IPS-18c (cell line): ENCODE results near the gene IGF1R.

Experiments used
- H3K4me3 ChIP-seq: 2 replicates; pipeline ENCODE4 v1.7.0; 2013; ENCODE audit warnings: low read depth, mild to moderate bottlenecking, low read length, moderate library complexity; ENCODE audit not compliant: insufficient read depth
- H3K9me3 ChIP-seq: one replicate; pipeline ENCODE4 v1.6.1; 2013; ENCODE audit warnings: mild to moderate bottlenecking, low read length, moderate library complexity; ENCODE audit not compliant: control insufficient read depth, insufficient read depth

The IGF1R gene

DNA sequence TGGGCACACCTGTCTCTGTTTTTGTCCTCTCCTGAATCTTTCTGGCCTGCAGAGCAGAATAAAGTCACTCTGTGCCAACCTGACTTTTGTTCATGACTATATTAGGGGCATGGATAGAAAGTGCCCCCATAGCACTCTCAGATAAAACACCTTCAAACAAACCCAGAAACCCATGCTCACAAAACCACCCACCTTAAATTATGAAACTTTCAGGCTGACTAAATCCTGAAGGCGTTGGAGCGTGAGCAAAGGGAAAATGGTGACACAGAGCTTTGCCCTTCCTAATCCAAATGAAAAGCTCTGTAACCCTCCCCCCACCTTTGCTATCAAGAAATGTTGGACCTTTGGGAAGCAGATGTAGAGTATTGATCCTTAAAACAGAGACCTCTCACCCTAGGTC is 138.9 kb downstream of the IGF1R start:
- Histone ChIP-seq H3K4me3 (no peak overlapping the region), H3K9me3 (no peaks in the 10 kb centered on the region)

DNA sequence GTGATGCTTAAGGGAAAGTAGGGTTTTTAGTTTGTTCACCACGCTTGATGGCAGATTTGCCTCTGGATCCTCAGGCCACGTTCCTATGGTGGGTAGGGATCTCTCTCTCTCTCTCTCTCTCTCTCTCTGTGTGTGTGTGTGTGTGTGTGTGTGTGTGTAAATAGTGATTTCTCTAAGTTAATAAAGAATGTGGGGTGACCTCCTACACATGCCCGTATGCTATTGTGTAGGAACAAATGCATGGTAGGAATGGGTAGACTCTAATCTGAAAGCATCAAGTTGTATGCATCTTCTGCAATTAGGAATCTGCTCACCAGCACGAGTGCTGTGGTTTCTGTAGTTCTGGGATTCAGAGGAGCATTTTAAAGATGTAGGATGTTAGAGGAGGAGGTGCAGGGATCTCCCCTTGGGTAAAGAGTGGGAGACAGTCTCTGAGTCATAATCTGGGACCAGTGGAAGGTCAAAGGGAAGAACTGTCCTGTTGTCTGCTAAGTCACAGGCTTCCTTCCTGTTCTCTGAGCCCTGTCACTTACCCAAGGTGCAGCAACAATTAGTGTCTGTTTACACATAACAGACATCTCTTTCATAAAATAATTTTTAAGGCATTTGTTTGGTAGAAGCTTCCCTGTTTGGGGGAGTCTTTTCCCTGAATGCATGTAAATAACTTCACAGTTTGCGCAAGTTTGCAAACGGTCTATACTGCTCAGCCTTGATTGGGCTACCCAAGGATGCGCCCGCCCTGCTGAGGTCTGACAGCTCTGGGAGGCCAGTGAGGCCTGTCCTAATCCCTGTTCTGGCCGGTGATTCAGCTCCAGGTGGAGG is 139.8 kb downstream of the IGF1R start:
- Histone ChIP-seq H3K9me3 (no peaks in the 10 kb centered on the region), H3K4me3 (no peak overlapping the region)

DNA sequence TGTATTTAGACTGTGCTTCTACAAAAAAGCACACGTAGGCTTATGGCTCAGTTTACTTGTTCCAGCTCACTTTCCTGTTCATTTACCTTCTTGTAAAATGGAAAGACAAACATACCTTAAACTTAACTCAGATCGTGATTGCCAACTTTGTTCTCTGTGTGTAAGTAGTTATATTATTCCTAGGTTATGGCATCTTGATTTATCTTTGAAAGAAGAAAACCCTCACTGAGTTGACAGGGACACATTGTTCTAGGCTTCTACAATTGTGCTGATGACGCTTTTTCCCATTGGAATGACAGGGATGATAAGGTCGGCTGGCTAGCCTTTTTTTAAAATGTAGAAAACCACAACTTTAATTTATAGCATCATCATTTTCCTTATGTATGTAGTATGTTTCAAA is 140.7 kb downstream of the IGF1R start:
- no peak overlapping the region for H3K4me3 ChIP-seq
- H3K9me3 ChIP-seq: no peaks in the 10 kb centered on the region

DNA sequence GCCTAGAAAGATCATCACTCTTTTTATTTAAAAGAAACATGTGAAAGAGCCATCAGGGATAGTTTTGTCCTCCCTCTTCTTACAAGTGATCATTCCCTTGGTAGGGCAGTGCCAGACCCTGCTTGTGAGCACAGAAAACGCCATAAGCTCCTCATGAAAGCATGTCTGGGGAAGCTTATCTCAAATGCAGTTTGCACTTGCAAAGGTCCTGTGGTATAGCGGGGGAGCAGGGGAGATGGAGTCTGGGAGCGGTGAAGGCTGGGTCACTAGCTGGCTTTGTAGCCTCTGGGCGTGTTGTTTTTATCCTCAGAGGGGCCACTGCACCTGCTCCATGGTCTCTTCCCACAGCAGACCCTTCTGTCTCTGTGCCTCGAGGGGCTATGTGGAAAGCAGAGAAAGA is 141.9 kb downstream of the IGF1R start:
- Histone ChIP-seq H3K4me3 (no peak overlapping the region), H3K9me3 (no peaks in the 10 kb centered on the region)

DNA sequence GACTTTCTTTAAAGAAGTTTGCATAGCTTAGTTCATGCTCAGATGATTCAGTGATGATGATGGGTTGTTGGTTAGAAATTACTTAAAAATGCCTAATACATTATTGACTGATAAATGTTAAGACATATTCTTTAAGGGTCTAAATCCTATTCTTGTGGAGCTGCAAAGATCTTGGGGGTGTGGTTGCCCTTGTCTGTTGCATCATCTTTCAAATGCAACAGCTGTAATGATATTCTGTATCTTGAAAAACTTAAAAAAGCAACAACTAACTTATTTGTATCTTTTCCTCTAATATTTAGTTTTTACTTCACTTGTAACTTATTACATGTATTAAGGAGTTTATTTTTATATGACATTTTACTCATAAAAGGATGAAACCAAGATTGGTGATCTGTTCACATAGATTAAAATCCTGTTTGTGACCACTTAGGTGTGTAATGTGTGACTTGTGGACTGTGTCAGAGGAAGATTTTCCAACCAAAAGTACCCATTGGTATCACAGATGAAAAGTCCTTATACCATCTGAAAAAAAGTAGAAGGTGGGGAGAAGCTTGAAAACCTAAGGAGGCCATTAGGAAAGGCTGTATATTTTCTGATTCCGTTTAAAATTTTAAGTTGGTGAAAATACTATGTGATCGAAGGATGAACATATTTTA is 142.8 kb downstream of the IGF1R start:
- H3K9me3 ChIP-seq: no peaks in the 10 kb centered on the region
- H3K4me3 ChIP-seq: no peak overlapping the region

DNA sequence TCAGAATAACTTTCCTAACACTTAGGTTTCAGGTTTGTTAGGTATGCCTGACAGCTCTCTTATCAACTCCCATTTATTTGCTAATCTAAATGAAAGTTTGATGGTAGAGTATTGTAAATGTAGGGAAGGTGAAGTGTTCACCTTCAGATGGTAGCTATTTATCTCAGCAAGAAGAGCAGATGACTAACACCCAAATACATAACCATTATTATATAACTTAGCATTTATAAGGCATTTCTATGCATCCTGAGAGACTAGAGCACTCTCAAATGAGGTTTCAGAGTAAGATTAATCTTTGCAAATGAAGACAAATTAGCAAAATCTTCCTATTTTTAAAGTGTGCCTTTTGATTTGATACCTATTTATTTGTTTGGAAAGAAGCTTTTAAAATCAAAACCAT is 143.8 kb downstream of the IGF1R start:
- H3K4me3 ChIP-seq: no peak overlapping the region
- no peaks in the 10 kb centered on the region for H3K9me3 ChIP-seq

DNA sequence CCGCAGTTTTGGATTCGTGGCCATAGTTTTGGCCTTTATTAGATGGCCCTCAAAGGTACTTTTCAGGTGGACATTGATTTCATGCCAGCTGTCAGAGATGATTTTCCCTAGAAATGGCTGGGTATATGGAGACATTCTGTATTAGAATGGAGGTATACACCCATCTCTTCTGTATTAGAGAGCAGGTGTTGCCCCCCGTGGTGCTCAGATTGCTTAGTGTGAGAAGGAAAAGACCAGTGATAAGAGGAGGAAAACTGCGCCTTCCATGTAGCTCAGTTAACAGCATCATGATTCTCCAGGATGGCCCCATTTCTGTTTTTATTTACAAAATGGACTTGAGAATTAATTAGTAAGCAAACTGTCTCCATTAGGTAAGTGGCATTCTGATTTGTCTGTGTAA is 145.9 kb downstream of the IGF1R start:
- Histone ChIP-seq H3K4me3 (no peak overlapping the region), H3K9me3 (no peaks in the 10 kb centered on the region)

DNA sequence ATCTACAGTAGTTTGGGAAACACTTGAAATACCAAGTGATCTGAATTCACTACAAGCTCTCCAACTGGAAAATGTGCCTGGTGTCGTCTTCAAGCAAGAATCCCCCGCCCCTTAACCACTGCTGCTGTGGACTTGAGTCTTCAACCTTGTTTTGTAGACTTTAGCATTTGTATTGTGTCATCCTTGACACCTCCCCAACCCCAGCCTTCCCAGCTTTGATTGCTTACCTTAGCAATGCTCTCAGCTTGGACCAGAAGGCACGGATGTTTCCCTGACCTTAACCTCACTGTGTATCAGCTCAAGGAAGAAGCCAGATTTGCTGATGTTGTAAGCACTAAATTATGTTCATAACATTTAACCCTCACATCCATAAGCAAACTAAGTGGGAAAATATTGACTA is 146.4 kb downstream of the IGF1R start:
- Histone ChIP-seq H3K4me3 (no peak overlapping the region), H3K9me3 (no peaks in the 10 kb centered on the region)

DNA sequence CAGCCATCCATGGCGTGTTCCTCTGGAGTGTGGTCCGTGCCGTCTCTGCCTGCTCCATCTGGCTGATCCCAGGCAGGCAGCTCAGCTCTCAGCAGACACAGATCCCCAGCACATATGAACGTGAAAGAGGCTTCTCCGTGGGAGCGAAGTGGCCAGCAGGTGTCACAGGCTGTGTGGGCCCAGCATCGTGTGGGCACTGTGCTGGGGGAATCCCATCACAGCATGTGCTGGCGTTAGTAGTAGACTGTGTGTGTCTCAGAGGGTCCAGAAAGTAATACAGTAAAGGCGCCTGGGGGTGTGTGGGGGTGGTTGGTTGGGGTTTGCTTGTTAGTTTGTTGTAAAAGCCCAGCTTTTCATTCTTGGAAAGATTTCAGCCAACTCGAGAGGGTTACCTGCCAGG is 147.6 kb downstream of the IGF1R start:
- no peak overlapping the region for H3K4me3 ChIP-seq

DNA sequence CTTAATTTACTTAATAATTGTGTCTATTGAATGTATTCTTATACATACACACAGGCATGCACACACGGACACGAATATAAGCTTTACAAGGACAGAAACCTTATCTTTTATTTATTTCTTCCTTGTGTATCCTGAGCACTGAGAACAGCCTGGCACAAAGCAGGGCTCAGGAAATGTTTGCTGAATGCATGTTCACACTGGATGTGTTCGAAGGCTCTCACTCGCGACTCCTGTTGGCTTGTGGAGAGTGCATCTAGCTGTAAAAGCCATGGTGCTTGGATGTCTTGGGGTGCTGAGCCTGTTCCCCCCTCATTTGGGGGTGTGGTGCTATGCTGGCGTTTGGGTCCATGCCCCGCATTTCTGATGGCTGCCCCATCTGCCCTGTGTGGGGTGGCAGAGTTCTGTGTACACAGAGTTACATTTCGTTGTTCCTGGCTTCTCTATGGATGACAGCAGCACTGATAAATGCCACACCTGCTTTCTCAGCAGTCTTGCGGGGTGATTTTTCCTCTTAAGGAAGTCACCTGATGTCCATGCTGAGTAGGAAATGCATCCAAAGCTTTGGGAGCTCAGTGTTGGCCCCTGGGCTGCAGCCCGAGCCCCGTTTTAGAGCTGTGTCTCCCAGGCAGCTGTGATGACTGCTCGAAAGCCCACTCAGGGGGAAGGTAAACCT is 148.5 kb downstream of the IGF1R start:
- Histone ChIP-seq H3K4me3 (no peak overlapping the region), H3K9me3 (no peaks in the 10 kb centered on the region)

More for the DNA sequence above, 147.6 kb downstream of the IGF1R start:
- H3K9me3 ChIP-seq: no peaks in the 10 kb centered on the region

DNA sequence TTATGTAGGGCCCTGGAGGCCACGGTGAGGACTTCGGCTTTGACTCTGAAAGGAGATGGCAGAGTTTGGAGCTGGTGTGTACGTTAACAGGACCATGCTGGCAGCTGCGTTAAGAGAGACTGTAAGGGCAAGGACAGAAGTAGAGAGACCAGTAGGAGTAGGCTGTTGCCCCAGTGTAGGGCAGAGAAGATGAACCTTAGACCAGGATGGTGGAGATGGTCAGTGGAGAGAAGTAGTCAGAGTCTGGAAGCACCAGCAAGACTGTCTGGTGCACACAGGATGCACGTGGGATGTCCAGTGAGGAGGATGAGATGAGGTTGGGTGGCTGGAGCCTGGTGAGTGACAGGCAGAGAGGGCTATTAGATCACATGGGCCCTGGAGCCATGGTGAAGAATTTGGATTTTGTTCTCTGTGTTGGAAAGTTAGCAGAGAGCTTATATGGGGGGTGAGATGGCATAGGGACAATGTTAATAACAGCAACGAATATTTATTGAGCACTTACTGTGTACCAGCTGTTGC is 150.1 kb downstream of the IGF1R start:
- Histone ChIP-seq H3K9me3 (no peaks in the 10 kb centered on the region), H3K4me3 (no peak overlapping the region)

DNA sequence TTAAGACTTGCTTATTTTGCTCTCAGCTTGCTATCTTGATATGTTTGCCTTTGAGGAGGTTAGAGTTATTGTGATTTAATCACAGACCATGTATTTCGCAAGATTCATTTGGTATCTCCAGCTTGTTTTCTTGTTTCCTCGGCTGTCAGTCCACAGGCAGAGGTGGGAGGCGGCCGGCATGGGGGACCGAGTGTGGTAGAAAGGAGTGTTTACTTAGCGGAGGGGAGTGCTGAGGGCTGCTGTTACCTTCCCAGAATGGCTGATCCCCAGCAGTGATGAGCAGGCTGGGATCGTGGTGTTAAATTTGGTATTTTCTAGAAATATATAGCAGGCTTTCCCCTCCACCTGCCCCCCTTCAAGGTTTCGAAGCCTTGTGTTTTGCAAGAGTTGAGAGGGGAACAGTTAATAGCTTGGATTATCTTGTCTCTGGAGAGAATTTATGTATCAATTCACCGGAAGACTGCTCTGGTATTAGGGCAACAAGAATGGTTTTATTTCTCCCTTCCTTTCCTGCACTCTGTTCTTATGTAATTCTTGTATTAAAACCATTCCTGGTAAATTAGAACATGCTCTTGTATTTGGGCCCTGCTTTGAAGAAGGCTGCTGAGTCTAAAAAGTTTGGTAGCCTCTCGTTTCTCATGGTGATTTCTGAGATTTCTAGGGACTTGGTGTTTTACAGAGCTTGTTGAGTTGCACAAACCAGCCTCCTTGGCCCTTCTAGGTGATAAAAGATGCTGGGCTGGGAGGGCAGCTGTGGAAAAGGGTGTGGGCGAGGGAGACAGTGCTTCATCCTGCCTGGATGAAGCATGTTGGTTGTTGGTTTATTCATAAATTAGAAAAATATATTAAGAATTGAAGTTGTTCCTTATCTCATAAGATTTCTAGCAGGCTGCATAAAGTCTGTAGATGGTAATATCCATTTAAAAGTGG is 151.4 kb downstream of the IGF1R start:
- Histone ChIP-seq H3K4me3 (peak overlapping the region; percentile 11), H3K9me3 (no peaks in the 10 kb centered on the region)

DNA sequence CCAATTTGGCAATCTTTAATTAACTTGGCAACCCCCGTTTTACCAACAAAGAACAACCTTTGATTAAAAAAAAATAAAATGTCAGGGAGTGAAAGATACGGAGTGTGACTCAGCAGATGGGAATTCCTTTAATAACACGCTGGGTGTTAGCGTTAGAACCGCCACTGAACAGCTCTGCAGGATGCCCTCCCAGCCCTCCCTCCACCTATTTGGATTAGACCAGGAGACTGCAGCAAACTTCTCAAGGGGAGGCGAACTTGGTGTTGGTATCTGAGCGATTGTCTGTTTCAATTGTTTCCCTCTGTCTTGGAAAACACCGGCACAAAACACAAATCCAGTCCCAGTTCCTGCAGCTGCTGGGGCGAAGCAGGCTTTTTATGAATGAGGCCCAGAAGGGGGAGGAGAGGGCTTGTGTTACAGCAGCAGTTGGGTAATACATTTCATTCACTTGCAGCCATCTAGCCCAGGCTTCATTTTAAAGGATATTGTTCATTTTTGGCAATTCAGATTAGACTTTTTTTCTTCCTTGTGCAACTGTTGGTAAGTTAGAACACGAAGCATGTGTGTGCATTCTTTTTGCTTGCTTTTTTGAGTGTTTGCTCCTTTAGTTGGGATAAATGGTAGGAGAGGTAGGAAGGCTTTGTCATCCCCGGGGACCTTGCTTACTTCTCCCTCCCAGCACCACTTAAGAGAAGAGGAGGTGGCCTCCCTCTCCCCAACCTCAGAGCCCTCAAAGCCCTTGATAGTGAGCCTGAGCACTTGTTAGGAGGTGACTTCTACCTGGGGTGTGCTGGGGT is 152.3 kb downstream of the IGF1R start:
- no peaks in the 10 kb centered on the region for H3K9me3 ChIP-seq
- no peak overlapping the region for H3K4me3 ChIP-seq

DNA sequence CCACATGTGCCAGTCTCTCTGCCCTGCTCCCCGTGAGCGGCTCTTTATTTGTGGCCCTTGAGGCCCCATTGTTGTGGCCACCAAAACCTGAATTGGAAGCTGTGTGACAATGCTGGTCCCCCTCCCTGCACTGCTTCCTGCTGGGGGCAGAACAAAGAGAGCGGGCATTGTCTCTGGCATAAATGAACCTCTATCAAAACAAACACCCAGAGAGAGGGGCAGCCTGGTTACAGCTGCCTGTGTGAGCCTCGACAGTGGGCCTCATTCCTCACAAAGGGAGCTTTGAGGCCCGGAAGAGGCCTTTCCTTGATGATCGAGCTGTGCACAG is 152.9 kb downstream of the IGF1R start:
- Histone ChIP-seq H3K9me3 (no peaks in the 10 kb centered on the region), H3K4me3 (no peak overlapping the region; the same call in 1 of the 2 replicates)

DNA sequence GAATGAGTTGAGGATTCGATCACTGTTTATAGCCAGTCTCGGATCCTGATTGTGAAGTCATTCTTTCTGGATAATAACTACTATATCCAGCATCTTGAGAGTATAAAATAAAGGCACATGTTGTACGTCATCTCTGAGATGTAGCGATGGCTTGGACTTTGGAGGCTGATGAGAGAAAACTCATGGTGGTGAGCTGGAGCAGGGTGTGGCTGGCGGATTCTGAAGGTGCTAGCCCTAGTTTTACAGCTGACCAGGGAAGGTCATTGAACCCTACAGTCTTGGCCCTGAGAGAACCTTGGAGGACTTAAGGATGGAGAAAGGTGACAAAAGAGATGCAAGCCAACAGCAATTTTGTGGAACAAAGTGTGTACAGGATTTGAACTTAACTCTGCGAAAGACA is 153.8 kb downstream of the IGF1R start:
- Histone ChIP-seq H3K9me3 (no peaks in the 10 kb centered on the region), H3K4me3 (no peak overlapping the region)

DNA sequence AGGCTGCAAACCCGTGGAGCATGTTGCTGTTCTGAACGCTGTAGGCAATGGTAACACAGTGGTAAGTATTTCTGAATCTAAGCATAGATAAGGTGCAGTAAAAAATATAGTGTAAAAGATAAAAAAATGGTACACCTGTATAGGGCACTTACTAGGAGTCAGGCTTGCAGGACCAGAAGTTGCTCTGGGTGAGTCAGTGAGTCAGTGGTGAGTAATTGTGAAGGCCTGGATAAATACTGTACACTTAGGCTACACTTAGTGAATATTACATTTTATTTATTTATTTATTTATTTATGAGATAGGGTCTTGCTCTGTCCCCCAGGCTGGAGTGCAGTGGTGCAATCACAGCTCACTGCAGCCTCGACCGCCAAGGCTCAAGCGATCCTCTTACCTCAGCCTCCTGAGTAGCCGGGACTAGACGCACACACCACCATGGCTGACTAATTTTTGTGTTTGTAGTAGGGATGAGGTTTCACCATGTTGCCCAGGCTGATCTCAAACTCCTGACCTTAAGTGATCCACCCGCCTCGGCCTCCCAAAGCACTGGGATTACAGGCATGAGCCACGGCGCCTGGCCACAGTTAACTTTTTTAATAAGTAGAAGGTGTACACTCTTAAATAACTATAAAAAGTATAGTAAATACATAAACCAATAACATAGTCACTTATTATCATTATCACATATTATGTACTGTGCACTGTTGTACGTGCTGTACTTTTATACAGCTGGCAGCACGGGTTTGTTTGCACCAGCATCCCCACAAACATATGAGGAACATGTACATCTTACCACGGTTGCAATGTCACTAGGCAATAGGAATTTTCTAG is 155.1 kb downstream of the IGF1R start:
- Histone ChIP-seq H3K9me3 (no peaks in the 10 kb centered on the region), H3K4me3 (no peak overlapping the region)
